Caco-2 (cell line): Measurements from ENCODE around the gene JPH3. TPM values are rescaled to one million over a fixed set of nuclear protein-coding genes. Genes with fewer than 3 reads are reported as not detected.

Source experiments
- BruUV-seq: library from RNA; stranded (reverse); fragments of 400-500 nt; replicated peaks from 2 replicates; lab custom pipeline; 2021; lab: Mats Ljungman, UMichigan
- CTCF ChIA-PET: fragments of 300-600 bp; sonication (Branson Sonifier 250); formaldehyde crosslinking; loops from one replicate; lab custom pipeline; 2022; ENCODE audit warnings: antibody characterized with exemption; lab: Charles Lee
- POLR2A ChIA-PET: fragments of 300-600 bp; sonication (Branson Sonifier 250); formaldehyde crosslinking; loops from one replicate; lab custom pipeline; 2022; ENCODE audit warnings: antibody characterized with exemption; lab: Charles Lee
- DNase-seq, 2 experiments: peaks; one replicate each; pipeline versions ENCODE4 v3.0.0 to v3.0.0-alpha.2; 2020 to 2022
- H3K27me3 ChIP-seq: replicated peaks from 2 replicates; pipeline ENCODE4 v1.6.0; 2011; ENCODE audit warnings: low read length; ENCODE audit not compliant: control insufficient read depth, insufficient read depth
- H3K36me3 ChIP-seq: 2 replicates; pipeline ENCODE4 v1.5.1; 2011; ENCODE audit warnings: low read length; ENCODE audit not compliant: control insufficient read depth, insufficient read depth
- H3K4me1 ChIP-seq: fragments of 250-450 bp; sonication (Bioruptor Pico); 2 replicates; pipeline ENCODE4 v1.5.1; 2020; ENCODE audit warnings: mild to moderate bottlenecking
- H3K4me3 ChIP-seq: 2 replicates; pipeline ENCODE4 v1.5.1; 2011; ENCODE audit warnings: low read depth, mild to moderate bottlenecking, control low read depth, low read length
- H3K9me3 ChIP-seq: fragments of 250-450 bp; sonication (Bioruptor Pico); 2 replicates; pipeline ENCODE4 v1.5.1; 2020; ENCODE audit warnings: mild to moderate bottlenecking, moderate library complexity
- H3K27ac Mint-ChIP-seq: one replicate; pipeline ENCODE4 v1.8.0; 2022; ENCODE audit warnings: mixed read lengths; ENCODE audit not compliant: unreplicated experiment
- H3K27me3 Mint-ChIP-seq: one replicate; pipeline ENCODE4 v1.8.0; 2022; ENCODE audit warnings: mixed read lengths; ENCODE audit not compliant: insufficient read depth, unreplicated experiment
- H3K36me3 Mint-ChIP-seq: one replicate; pipeline ENCODE4 v1.8.0; 2022; ENCODE audit warnings: mild to moderate bottlenecking, mixed read lengths; ENCODE audit not compliant: insufficient read depth, unreplicated experiment
- H3K4me1 Mint-ChIP-seq: one replicate; pipeline ENCODE4 v1.8.0; 2022; ENCODE audit warnings: low read depth, mixed read lengths; ENCODE audit not compliant: unreplicated experiment
- H3K4me3 Mint-ChIP-seq: one replicate; pipeline ENCODE4 v1.8.0; 2022; ENCODE audit warnings: mild to moderate bottlenecking, moderate library complexity, mixed read lengths; ENCODE audit not compliant: unreplicated experiment
- H3K9me3 Mint-ChIP-seq: one replicate; pipeline ENCODE4 v1.8.0; 2022; ENCODE audit warnings: mixed read lengths; ENCODE audit not compliant: unreplicated experiment
- intact Hi-C: fragments of 100-400 bp; cut with micrococcal nuclease; formaldehyde crosslinking; loops from one replicate; pipeline ENCODE4 v1.10.0; 2022; ENCODE audit not compliant: unreplicated experiment
- total RNA-seq: library from RNA; stranded (reverse); gene quantifications from 2 replicates; pipeline ENCODE4 v1.2.3, GENCODE V29; 2022
- TF ChIP-seq, protein P1 (sequence below), 2 experiments: fragments of 200-600 bp in 1 of 2; IDR thresholded peaks; 1 replicate in 1 of 2; 2 replicates in 1 of 2; pipeline versions ENCODE4 v1.5.1 to v1.8.0; 2011 to 2022; ENCODE audit warnings: antibody characterized with exemption in 1 of 2, control low read depth in 1 of 2, inconsistent platforms in 1 of 2, low read depth in 1 of 2, low read length in 1 of 2, mild to moderate bottlenecking in 1 of 2, moderate library complexity in 1 of 2; ENCODE audit not compliant: insufficient read depth in 1 of 2, severe bottlenecking in 1 of 2, unreplicated experiment in 1 of 2

Gene JPH3
- total RNA-seq, 1 experiment from 2014 or later, result 4.8 TPM

DNA sequence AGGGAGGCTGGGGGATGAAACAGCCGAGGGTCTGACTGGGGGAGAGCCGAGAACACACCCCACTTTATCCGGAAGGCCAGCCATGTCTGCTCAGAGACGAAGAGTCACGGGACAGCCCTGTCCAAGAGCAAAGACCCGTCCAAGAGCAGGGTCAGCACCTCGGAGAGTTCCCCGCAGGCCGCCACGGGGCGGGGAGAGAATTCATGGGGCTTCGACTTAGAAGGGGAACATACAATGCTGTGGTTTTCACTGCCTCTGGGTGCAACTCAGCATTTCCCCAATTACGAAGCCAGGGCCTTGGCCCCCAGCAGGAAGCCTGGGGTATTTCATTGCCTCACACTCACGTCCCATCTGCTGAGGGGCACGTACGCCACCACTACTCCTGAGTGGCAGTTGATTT is 59.3 kb downstream of the JPH3 start:
- H3K4me1 Mint-ChIP-seq, result no peaks in the 10 kb centered on the region
- DNase-seq, result peak; percentile 73 to 82

DNA sequence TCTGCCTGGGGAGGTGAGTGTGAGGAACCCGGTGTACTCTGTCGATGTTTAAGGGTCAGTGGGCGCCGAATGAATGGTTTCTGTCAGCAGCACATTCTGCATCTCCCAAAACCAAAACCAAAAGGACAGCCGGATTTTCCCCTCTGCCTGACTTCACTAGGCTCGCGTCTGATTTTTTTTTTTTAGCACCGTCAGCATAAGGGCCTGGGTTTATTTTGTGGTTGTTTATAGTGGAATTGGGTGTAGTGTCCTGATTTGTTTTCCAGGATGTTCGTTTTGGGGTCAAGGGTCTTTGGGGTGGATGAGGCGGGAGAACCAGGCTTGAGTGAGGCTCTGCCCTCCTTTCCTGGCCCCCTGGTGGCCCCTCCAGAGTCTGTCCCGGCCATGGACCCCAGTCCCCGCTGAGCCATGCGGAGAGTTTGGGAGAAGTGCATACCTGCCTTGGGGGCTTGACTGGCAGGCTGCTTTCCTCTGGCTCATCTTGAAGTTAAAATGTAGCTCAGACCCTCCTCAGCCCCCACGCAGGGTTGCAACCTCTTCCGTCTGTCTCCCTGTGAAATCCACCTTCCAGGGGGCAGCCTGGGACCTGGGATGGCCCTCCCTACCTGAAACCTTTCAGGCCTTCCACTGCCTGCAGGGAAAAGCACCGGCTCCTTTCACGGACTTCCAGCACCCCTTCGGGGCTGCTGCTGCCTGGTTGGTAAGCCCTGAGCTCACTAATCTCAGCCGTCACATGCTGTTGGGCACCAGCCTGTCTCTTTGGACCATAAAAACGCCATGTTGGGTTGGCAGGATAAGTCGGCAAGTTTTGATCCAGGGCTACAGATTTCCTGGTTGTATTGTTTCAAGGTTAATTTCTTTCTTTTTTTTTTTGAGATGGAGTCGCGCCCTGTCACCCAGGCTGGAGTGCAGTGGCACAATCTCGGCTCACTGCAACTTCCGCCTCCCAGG is 60.2 kb downstream of the JPH3 start:
- Mint-ChIP-seq H3K4me1 (no peaks in the 10 kb centered on the region), H3K9me3 (no peaks in the 10 kb centered on the region), H3K36me3 (no peaks in the 10 kb centered on the region), H3K27me3 (peaks cover 18% of the 10 kb centered on the region), H3K4me3 (no peak overlapping the region), H3K27ac (no peak overlapping the region)
- no peak overlapping the region for H3K4me3 ChIP-seq
- no peaks in the 10 kb centered on the region for H3K4me1 ChIP-seq
- H3K27me3 ChIP-seq, result no peaks in the 10 kb centered on the region
- H3K9me3 ChIP-seq, result 0 out of 2 replicates have a peak, but pooled peaks cover 3% of the 10 kb centered on the region
- no peaks in the 10 kb centered on the region for H3K36me3 ChIP-seq
- CTCF ChIA-PET, result interaction anchor here (0.8 to 1.1 kb wide), 2 partner anchors 26 to 55 kb away, joined by 3 read pairs; no protein-coding TSS in a partner anchor
- POLR2A ChIA-PET, result interaction anchor here (0.6 kb wide), 1 partner anchor 15 kb away, joined by 4 read pairs; no protein-coding TSS in a partner anchor
- no peak for DNase-seq
- TF ChIP-seq, protein P1, sequence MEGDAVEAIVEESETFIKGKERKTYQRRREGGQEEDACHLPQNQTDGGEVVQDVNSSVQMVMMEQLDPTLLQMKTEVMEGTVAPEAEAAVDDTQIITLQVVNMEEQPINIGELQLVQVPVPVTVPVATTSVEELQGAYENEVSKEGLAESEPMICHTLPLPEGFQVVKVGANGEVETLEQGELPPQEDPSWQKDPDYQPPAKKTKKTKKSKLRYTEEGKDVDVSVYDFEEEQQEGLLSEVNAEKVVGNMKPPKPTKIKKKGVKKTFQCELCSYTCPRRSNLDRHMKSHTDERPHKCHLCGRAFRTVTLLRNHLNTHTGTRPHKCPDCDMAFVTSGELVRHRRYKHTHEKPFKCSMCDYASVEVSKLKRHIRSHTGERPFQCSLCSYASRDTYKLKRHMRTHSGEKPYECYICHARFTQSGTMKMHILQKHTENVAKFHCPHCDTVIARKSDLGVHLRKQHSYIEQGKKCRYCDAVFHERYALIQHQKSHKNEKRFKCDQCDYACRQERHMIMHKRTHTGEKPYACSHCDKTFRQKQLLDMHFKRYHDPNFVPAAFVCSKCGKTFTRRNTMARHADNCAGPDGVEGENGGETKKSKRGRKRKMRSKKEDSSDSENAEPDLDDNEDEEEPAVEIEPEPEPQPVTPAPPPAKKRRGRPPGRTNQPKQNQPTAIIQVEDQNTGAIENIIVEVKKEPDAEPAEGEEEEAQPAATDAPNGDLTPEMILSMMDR (IDR thresholded peaks at IDR 0.05; ENCODE audit: insufficient read depth in 1 of 2, low read depth in 1 of 2, low read length in 1 of 2, severe bottlenecking in 1 of 2, unreplicated experiment in 1 of 2), result no peak
- no TSS peak for BruUV-seq
- intact Hi-C loops, result no loop called here

More for the DNA sequence above, 59.3 kb downstream of the JPH3 start:
- TF ChIP-seq, protein P1 (IDR thresholded peaks at IDR 0.05; ENCODE audit: insufficient read depth in 1 of 2, low read depth in 1 of 2, low read length in 1 of 2, severe bottlenecking in 1 of 2, unreplicated experiment in 1 of 2), result no peak
- CTCF ChIA-PET, result no interaction called here
- no TSS peak for BruUV-seq
- Histone ChIP-seq H3K36me3 (no peaks in the 10 kb centered on the region), H3K9me3 (0 out of 2 replicates have a peak, but pooled peaks cover 3% of the 10 kb centered on the region), H3K4me3 (no peak overlapping the region), H3K27me3 (no peaks in the 10 kb centered on the region), H3K4me1 (no peaks in the 10 kb centered on the region)
- Mint-ChIP-seq H3K4me3 (no peak overlapping the region), H3K27me3 (peaks cover 18% of the 10 kb centered on the region), H3K36me3 (no peaks in the 10 kb centered on the region), H3K9me3 (no peaks in the 10 kb centered on the region), H3K27ac (no peak overlapping the region)
- intact Hi-C loops, result loop anchor here (1.0 kb wide), 1 partner anchor 53 kb away; no protein-coding TSS in a partner anchor
- POLR2A ChIA-PET, result no interaction called here

DNA sequence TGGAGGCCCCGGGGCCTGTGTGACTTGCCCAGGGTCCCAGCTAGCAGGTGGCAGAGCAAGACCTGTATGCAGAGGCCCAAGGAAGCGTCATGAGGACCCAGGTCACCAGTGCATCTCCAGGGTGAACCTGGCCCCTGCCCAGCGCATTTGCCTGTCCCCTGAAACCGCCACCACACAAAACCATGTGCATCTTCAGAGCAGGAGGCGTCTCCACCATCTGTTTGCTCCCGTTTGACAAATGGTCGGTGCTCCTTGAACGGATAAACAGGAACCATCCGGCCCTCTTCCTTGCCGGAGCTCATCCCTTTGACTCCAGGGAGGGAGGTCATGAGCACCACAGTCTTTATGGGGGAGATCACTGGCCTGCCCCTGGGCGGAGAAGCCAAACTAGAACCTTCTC is 62.5 kb downstream of the JPH3 start:
- H3K27ac Mint-ChIP-seq, result no peak overlapping the region
- Histone ChIP-seq H3K4me3 (no peak overlapping the region), H3K36me3 (no peaks in the 10 kb centered on the region), H3K4me1 (no peaks in the 10 kb centered on the region), H3K9me3 (no peaks in the 10 kb centered on the region), H3K27me3 (no peaks in the 10 kb centered on the region)
- BruUV-seq, result no TSS peak
- H3K4me1 Mint-ChIP-seq, result no peaks in the 10 kb centered on the region
- POLR2A ChIA-PET, result no interaction called here
- H3K36me3 Mint-ChIP-seq, result no peaks in the 10 kb centered on the region
- CTCF ChIA-PET, result no interaction called here
- no peaks in the 10 kb centered on the region for H3K9me3 Mint-ChIP-seq
- H3K4me3 Mint-ChIP-seq, result no peak overlapping the region
- intact Hi-C loops, result no loop called here
- TF ChIP-seq, protein P1 (IDR thresholded peaks at IDR 0.05; ENCODE audit: insufficient read depth in 1 of 2, low read depth in 1 of 2, low read length in 1 of 2, severe bottlenecking in 1 of 2, unreplicated experiment in 1 of 2), result no peak
- H3K27me3 Mint-ChIP-seq, result peaks cover 18% of the 10 kb centered on the region
- DNase-seq, result no peak
